GM19099 (cell line): ENCODE results near the gene CAP2.

Experiments used
- POLR2A ChIP-seq: IDR thresholded peaks from 3 replicates; pipeline ENCODE4 v1.6.1; 2011; ENCODE audit warnings: low read depth; ENCODE audit not compliant: insufficient read length; ENCODE audit errors: extremely low read depth

Gene CAP2

GRCh38 chr6:17599877-17600526 lies 206.6 kb downstream of the CAP2 start, which contains the start of gene FAM8A1:
TSS of gene FAM8A1 (plus strand) at chr6:17600302. CDS start at chr6:17600410, 108 bp downstream.
- TF ChIP-seq POLR2A, result peak; percentile 65

- no peak for TF ChIP-seq POLR2A
Observed at GRCh38 chr6:17600527-17601385, 207.4 kb downstream of the CAP2 start.

- no peak for TF ChIP-seq POLR2A
Observed at GRCh38 chr6:17601386-17601703, 207.9 kb downstream of the CAP2 start.

GRCh38 chr6:17602888-17603287 lies 209.5 kb downstream of the CAP2 start:
- TF ChIP-seq POLR2A, result no peak

- no peak for TF ChIP-seq POLR2A
Observed at GRCh38 chr6:17606606-17607005, 213.2 kb downstream of the CAP2 start.
